HG02973 (cell line): Measurements from ENCODE around the gene CLPTM1.
"Not testable (repeated sequence)": the region's sequence is repeated elsewhere in the genome, so short reads cannot be mapped to it uniquely, and the experiment has no call there.

Experiments used
- ATAC-seq: cut with Tn5 transposase; IDR thresholded peaks from one replicate; pipeline ENCODE4 v1.9.1; 2021; ENCODE audit warnings: moderate library complexity; ENCODE audit not compliant: unreplicated experiment

The CLPTM1 gene

DNA sequence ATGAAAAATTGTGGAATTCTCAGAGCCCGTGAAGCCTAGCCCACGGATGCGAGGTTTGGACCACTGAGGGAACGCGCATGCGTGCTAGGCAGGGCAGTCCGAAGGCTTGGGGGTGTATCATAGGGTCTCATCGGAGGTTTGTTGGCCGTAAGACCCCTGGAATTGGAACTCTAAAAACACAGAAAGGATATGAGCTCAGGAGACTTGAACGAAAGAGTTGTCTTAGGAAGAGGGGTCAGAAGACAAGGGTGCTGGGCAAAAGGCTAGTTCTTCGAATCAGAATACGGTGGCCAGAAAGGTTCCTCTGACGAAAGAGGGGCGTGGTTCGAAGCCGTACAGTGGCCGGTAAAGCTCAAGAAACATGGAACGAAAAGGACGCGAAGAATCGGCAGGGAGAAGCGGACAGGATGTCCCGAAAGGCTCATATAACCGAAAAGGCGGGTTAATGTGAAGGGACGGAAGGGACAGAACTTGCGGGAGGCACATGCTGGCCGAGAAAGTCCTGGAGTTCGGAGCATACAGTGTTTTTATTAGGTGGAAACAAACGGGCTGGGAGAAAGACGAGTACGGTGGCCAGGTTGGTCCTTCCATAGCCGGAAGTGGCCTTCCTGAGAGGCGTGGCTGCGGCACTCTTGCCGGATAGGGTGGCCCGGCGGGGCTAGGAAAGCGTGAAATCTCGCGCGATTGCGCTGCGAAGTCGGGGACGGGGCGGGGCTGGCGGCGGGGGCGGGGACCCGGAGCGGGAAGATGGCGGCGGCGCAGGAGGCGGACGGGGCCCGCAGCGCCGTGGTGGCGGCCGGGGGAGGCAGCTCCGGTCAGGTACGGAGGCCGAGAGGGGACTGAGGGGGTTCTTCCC, at the start of gene CLPTM1:
Gene CLPTM1 (plus strand): TSS at position 732 of the 856 bp plus-strand sequence. CDS start 16 bp downstream, at position 748.
- peak; percentile 70 for ATAC-seq

DNA sequence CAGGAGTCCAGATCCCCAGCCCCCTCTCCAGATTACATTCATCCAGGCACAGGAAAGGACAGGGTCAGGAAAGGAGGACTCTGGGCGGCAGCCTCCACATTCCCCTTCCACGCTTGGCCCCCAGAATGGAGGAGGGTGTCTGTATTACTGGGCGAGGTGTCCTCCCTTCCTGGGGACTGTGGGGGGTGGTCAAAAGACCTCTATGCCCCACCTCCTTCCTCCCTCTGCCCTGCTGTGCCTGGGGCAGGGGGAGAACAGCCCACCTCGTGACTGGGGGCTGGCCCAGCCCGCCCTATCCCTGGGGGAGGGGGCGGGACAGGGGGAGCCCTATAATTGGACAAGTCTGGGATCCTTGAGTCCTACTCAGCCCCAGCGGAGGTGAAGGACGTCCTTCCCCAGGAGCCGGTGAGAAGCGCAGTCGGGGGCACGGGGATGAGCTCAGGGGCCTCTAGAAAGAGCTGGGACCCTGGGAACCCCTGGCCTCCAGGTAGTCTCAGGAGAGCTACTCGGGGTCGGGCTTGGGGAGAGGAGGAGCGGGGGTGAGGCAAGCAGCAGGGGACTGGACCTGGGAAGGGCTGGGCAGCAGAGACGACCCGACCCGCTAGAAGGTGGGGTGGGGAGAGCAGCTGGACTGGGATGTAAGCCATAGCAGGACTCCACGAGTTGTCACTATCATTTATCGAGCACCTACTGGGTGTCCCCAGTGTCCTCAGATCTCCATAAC, 49.6 kb upstream of the CLPTM1 start, which contains the start of gene APOE:
Gene APOE (plus strand): TSS at position 360 of the 724 bp plus-strand sequence. CDS start 829 bp downstream, outside the sequence.
- ATAC-seq = no peak

DNA sequence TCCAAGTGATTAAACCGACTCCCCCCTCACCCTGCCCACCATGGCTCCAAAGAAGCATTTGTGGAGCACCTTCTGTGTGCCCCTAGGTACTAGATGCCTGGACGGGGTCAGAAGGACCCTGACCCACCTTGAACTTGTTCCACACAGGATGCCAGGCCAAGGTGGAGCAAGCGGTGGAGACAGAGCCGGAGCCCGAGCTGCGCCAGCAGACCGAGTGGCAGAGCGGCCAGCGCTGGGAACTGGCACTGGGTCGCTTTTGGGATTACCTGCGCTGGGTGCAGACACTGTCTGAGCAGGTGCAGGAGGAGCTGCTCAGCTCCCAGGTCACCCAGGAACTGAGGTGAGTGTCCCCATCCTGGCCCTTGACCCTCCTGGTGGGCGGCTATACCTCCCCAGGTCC, 47.6 kb upstream of the CLPTM1 start:
- no peak for ATAC-seq

DNA sequence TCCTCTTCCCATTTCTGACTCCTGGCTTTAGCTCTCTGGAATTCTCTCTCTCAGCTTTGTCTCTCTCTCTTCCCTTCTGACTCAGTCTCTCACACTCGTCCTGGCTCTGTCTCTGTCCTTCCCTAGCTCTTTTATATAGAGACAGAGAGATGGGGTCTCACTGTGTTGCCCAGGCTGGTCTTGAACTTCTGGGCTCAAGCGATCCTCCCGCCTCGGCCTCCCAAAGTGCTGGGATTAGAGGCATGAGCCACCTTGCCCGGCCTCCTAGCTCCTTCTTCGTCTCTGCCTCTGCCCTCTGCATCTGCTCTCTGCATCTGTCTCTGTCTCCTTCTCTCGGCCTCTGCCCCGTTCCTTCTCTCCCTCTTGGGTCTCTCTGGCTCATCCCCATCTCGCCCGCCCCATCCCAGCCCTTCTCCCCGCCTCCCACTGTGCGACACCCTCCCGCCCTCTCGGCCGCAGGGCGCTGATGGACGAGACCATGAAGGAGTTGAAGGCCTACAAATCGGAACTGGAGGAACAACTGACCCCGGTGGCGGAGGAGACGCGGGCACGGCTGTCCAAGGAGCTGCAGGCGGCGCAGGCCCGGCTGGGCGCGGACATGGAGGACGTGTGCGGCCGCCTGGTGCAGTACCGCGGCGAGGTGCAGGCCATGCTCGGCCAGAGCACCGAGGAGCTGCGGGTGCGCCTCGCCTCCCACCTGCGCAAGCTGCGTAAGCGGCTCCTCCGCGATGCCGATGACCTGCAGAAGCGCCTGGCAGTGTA, 46.9 kb upstream of the CLPTM1 start:
- no peak for ATAC-seq

- ATAC-seq = no peak
These were observed 46.3 kb upstream of the CLPTM1 start for GRCh38 chr19:44908836-44909261.

- no peak for ATAC-seq
These were observed 45.4 kb upstream of the CLPTM1 start for GRCh38 chr19:44909775-44910174.

GRCh38 chr19:44911896-44912295, 43.3 kb upstream of the CLPTM1 start:
- ATAC-seq = not testable (repeated sequence)

GRCh38 chr19:44912854-44913253, 42.3 kb upstream of the CLPTM1 start:
- no peak for ATAC-seq

DNA sequence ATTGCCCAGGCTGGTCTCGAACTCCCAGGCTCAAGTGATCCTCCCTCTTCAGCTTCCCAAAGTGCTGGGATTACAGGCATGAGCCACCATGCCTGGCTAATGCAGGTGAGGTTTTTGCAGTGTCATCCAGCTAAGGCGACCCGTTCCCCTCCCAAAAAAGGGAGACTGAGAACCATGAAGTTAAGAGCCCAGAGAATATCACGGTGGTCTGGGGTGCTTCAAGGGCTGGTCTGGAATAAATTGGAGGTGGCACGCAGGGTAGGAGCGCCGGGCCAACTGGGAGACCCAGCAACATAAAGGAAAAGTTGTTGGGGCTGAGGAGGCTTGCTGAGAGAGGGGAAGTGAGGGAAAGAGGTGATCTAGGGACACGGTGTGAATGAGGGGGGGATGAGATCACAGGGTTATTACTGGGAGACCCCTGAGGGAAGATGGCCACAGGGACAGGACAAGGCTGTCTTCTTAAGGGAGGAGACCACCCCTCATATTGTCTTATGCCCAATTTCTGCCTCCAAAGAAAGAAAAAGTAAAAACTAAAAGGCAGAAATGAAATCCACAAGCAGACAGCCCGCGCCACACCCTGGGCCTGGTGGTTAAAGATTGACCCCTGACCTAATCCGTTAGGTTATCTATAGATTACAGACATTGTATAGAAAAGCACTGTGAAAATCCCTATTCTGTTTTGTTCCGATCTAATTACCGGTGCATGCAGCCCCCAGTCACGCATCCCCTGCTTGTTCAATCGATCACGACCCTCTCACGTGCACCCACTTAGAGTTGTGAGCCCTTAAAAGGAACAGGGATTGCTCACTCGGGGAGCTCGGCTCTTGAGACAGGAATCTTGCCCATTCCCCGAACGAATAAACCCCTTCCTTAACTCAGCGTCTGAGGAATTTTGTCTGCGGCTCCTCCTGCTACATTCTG, 41.4 kb upstream of the CLPTM1 start:
- ATAC-seq = not testable (repeated sequence)

DNA sequence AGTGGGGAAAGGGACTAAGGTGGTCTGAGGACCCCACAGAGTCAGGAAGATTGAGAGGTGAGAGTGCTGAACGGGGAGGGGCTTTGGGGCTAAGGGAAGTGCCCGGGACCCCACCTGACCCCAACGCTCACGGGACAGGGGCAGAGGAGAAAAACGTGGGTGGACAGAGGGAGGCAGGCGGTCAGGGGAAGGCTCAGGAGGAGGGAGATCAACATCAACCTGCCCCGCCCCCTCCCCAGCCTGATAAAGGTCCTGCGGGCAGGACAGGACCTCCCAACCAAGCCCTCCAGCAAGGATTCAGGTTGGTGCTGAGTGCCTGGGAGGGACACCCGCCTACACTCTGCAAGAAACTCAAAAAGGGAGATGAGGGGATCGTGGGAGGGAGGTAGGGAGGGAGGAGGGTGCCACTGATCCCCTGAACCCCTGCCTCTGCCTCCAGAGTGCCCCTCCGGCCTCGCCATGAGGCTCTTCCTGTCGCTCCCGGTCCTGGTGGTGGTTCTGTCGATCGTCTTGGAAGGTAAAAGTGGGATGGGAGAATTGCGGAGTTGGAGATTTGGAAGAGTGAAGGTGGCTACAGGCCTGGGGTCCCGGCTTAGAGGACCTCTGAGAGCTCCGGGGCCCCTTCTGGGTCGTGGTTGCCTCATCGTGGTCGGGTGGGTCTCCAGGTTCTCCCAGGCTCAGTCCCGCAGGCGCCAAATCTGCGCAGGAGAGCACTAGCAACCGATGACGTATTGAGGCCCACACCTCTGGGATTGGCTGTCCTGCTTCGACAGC, 40.6 kb upstream of the CLPTM1 start, which contains the start of gene APOC1:
Gene APOC1 (plus strand): TSS at position 176 of the 774 bp plus-strand sequence. CDS start 284 bp downstream, at position 460.
- peak; percentile 97 for ATAC-seq

DNA sequence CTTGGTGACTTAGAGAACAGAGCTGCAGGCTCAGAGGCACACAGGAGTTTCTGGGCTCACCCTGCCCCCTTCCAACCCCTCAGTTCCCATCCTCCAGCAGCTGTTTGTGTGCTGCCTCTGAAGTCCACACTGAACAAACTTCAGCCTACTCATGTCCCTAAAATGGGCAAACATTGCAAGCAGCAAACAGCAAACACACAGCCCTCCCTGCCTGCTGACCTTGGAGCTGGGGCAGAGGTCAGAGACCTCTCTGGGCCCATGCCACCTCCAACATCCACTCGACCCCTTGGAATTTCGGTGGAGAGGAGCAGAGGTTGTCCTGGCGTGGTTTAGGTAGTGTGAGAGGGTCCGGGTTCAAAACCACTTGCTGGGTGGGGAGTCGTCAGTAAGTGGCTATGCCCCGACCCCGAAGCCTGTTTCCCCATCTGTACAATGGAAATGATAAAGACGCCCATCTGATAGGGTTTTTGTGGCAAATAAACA, 30.9 kb upstream of the CLPTM1 start:
- ATAC-seq = no peak

DNA sequence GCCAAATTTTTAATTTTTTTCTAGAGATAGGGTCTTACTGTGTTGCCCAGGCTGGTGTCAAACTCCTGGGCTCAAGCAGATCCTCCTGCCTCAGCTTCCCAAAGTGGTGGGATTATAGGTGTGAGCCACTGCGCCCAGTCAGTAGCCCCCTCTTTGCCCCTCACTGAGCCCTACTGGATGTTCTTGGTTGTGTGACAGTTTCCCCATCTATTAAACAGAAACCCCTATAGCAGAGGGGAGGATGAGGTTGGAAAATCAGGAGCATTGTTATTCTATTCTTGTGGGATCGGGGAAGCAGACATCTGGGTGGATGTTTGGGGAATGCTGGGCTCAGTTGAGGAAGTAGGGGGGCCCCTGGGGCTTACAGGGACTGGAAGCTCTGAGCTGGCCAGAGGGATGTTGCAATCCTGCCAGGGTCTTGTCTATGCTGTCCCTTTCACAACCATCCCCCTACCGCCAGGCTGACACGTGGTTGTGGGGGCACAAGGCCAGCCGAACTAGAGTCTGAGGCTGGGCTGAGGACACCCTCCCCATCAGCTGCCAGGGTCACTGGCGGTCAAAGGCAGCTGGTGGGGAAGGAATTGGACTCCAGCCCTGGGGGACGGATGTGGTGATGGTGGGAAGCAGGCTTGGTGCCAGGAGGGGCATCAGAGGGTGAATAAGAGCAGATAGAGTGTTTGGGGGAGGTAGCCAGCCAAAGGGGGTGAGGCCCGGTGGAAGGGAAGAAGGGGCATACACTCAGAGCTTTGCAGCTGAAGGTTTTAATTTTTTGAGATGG, 29.9 kb upstream of the CLPTM1 start:
- no peak for ATAC-seq

GRCh38 chr19:44926245-44927077, 28.7 kb upstream of the CLPTM1 start:
- not testable (repeated sequence) for ATAC-seq

DNA sequence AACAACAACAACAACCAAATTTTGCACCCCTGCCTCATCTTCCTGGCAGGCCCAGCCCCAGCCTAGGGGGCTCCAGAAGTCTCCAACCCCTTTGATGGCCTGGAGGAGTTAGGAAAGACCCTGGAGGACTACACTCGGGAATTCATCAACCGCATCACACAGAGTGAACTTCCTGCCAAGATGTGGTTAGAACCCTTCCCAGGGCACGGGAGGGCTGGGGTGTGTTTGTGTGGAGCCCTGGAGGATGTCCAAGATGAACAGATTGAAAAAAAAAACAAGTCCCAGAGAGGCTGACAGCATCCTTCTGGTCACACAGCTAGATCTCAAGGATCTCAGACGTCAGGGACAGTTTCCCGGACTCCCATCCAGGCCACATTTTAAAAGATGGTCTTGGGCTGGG, 27.4 kb upstream of the CLPTM1 start:
- no peak for ATAC-seq

GRCh38 chr19:44930088-44930487, 25.1 kb upstream of the CLPTM1 start:
- ATAC-seq = no peak

GRCh38 chr19:44931541-44931940, 23.6 kb upstream of the CLPTM1 start:
- no peak for ATAC-seq

- no peak for ATAC-seq
These were observed 15.5 kb upstream of the CLPTM1 start for GRCh38 chr19:44939668-44940067.
